Adrenal gland (tissue), 5 donors: ENCODE measurements around the gene CCDC57.

Experiments
- CTCF ChIP-seq, 6 experiments: fragments of 450-650 bp in 4 of 6; fragments of 200-600 bp in 2 of 6; sonication (generic) in 1 of 6; IDR thresholded peaks; 1 replicate in 5 of 6; 2 replicates in 1 of 6; pipeline versions ENCODE4 v1.5.1 to v1.8.0; 2016 to 2021; ENCODE audit warnings: antibody characterized with exemption in 6 of 6, mild to moderate bottlenecking in 2 of 6, moderate library complexity in 1 of 6
- POLR2A ChIP-seq, 2 donors: fragments of 450-650 bp; IDR thresholded peaks; one replicate each; pipeline ENCODE4 v1.6.1; 2017; ENCODE audit warnings: antibody characterized with exemption in 2 of 2, mild to moderate bottlenecking in 2 of 2, moderate library complexity in 1 of 2
- donor health status: DM: no; HTN: no; CAD: no.

- no peak for TF ChIP-seq CTCF (IDR thresholded peaks at IDR 0.05)
- TF ChIP-seq POLR2A (IDR thresholded peaks at IDR 0.05), result no peak
Observed at GRCh38 chr17:82148997-82149396, 63.6 kb downstream of the CCDC57 start.
